Measurements from ENCODE around the gene EPSTI1.
"Not testable (repeated sequence)": the region's sequence is repeated elsewhere in the genome, so short reads cannot be mapped to it uniquely, and the experiment has no call there.

Gene EPSTI1

DNA sequence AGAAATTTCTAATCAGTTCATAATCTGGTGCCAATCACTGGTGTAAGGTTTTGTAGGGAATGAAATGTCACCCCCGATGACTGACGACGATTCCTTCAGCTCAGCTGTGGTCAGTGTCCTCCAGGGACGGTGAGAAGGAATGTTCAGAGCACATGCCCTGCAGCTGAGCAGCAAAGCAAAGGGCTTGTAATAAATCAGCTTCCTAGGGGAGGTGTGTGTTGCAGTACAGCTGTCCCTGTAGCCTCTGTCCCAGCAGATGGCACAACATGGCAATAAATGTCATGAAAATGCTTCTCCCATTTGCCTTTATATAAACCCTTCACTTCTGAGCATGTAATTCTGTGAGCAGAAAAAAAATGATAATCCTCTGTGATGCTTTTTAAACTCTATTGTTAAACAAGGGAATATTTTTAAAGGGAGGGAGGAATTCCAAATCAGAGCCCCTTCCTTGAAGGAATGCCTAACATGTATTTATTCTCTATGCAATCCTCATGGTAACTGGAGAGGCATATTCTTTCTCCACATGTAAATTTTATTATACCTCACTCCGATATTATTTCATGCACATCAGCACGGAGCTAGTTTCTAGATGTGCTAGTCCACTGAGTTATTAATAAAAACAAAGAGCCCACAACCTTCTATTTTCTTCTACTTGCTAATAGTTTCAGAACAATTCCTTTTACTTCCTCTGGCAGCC, 108.1 kb downstream of the EPSTI1 start:
- DNase-seq: peak; percentile 12

DNA sequence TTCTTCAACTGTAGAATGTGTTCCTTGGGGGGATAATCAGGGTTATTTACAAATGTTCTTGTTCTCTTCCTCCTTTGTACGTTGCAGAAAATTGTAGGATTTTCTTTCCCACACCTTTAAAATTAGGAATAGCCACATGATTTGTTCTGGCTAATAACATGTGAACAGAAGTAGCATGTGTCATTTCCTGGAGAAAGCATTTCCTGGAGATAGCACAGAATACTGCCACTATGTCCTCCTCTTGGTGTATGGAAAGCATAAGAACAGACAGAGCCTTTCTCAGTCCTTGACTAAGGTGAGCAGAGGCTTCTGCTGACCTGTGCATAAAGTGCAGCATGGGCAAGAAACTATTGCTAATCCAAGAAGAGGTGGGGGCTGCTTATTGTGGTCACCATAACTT, 108.9 kb downstream of the EPSTI1 start:
- no peak for DNase-seq

DNA sequence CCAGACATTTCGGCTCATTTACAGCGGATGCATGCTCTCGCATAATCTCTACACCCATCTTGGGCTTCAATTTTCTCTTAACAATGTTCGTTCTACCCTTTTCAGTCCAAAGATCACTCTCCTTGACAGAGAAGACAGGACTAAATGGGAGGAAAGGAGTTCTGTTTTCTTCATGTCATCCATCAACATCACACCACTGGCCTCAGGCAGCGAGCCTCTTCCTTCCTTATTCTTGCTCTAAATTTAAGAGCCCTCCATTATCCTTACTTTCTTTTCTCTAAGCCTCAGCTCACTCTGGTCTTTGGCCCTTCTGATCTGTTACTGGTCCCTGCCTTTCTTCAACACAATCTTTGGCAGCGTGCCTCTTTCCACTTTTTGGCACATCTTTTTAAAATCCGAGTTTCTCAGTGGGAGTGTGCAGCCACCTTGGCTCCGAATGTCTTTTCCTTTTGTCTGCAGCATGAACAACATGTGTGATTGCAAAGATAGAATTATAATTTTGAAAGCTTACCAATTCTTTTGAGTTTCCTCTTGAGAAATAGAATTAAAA, 111.9 kb downstream of the EPSTI1 start:
- DNase-seq: peak; percentile 16

DNA sequence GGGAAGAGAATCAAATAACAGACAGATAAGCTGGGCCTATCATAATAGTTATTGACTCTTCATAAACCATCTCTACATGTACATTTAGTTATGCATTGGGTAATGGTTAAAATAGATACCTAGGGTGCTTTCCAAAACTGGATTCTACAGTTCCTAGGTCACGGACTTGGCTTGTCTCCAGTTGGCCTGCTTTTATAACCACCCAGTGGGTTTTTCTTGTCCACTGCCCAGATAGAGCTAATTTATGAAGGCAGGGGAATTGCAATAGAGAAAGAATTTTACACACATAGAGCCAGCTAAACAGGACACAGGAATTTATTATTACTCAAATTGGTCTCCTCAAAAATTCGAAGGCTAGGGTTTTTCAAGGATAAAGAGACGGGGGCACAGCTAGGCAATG, 113.3 kb downstream of the EPSTI1 start:
- DNase-seq: no peak

DNA sequence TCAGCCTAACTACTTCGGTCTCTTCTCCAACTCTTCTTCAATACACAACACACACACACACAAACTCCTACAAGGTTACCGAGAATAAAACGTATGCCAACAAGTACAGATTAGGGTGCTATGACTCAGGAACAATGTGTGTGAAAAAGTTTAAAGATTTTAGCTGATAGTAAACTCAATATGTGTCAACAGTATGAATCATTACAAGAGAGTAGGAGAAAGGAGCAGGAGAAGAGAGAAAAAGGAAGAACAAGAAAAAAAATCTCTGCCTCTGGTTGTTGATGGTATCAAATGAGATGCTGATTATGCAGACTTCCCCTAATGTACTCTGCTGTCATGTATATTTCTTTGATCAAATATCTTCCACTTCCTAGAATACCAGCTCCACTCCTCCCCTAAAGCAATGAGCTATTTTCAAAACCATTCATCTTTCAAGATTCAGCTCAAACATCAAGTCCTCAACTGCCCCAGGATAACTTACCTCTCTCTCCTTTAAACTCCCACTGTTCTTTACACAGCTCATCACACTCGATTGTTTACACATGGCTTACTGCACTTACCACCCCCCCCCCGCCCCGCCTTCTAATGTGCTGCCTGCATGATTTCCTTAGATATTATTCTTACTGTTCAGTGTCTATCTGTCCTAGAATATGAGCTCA, 115.0 kb downstream of the EPSTI1 start:
- DNase-seq: no peak

DNA sequence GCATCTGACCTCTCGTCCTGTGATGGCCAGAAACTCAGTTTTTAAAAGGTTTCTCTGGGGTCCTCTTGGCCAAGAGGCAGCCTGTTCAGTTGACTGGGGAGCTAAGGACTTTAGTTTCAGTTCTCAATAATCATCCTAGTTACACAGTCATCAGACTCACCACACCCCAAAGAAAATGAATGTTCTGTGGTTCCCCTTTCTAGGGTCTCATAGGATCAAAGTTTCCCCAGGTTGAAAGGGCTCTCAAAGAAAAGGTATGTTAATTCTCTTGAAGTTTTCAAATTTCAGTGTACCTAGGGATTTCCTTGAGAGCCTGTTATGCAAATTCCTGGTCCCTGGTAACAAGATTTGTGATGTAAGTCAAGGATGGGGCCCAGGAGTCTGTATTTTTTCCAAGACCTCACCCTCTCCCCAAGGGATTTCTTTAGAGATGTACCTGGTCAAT, 115.7 kb downstream of the EPSTI1 start:
- DNase-seq: no peak

DNA sequence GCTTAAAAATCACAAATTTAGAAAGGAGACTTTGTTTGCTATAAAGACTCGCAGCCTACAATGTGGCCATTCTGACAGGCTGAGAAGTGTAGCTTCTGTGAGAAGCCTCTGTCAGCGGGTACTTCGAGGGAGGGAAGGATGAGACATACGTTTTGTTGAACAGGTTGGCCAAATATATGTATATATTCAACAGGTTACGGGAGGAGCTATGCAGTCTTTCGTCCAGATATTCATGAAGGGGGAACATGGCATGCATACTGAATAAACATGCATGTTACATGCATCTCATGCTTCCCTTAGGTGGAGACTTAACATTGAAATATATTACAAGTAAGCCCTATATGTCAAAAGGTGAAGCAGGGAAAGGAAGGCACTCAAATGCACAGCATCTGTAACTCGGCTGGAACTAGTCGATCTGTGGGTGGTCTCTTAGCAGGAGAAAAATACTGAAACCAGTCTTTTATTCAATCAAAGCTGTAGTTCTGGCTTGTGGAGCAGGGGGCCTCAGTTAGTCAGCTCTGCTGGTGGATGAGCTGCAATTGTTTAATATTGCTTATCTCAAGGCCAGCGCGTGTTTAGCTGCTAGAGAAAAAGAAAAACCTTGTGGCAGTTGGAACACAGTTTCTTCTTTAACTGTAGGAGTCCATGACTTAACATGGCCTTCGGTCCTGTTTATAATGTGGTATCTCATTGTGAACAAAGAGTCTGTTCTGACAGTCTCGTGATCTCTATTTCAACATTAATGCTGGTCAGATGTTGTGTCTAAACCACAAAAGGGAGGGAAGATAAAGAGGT, 116.4 kb downstream of the EPSTI1 start:
- DNase-seq: no peak

DNA sequence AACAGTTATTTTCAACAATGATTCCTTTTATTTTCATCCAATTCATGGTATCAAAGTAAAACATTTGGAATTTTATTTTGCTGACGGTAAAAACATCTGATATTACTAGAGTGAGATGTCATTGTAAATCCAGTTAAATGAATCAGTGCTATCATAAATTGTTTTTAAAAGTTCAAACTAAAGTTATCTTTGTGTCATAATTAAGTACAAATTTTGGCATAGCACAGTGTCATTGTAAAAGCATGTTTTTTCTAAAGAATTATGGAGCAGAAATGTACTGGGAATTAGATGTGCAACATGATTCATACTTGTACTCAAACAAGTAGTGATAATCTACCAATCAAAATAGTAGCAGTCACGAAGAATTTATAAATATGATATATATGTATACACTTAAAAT, 117.8 kb downstream of the EPSTI1 start:
- no peak for DNase-seq

DNA sequence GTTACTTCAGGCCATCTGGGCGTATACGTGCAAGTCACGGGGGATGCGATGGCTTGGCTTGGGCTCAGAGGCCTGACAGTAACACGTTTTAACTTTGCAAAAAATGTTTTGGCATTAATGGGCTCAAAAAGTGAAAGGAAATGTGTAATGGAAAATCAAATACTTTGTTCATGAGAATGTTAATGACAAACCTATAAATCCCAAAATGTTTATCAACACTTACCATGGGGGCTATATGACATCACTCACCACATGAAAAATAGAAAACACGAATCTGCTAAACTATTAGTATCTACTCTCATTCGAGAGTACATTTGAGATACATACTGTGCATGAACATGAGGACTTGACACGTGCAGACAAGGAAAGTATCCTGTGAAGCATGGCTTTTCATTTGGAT, 119.0 kb downstream of the EPSTI1 start:
- no peak for DNase-seq

DNA sequence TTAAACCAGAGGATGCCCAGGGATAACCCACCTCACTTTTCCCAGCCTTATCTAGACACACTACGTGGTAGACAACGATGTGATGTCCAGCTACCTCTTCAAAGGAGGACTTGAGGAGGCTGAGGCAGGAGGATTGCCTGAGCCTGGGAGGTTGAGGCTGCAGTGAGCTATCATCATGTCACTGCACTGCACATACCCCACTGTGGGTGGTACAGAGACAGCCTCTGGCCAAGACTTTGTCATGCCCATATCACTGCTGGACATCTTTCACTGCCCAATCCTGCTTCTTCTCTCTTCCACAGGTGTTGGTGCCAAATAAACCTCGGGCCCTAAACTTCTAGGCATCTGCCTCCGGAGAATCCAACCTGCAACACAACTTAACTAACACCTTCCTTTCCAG, 124.8 kb downstream of the EPSTI1 start:
- DNase-seq: no peak

DNA sequence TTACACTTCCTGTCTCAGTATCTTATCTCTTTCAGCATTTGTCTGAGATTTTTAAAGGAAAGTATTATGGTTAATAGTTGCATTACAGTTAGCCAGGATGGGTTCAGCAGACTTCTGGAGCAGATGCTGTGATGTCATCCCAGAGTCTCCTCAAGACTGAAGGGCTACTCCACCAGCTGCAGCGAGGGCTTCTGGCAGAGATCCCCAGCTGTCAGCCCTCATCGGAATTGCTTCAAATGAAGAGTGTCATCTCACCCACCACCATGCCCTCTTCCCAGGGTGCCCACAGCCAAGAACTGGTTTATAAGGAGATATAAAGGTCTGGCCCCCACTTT, 126.3 kb downstream of the EPSTI1 start:
- no peak for DNase-seq

DNA sequence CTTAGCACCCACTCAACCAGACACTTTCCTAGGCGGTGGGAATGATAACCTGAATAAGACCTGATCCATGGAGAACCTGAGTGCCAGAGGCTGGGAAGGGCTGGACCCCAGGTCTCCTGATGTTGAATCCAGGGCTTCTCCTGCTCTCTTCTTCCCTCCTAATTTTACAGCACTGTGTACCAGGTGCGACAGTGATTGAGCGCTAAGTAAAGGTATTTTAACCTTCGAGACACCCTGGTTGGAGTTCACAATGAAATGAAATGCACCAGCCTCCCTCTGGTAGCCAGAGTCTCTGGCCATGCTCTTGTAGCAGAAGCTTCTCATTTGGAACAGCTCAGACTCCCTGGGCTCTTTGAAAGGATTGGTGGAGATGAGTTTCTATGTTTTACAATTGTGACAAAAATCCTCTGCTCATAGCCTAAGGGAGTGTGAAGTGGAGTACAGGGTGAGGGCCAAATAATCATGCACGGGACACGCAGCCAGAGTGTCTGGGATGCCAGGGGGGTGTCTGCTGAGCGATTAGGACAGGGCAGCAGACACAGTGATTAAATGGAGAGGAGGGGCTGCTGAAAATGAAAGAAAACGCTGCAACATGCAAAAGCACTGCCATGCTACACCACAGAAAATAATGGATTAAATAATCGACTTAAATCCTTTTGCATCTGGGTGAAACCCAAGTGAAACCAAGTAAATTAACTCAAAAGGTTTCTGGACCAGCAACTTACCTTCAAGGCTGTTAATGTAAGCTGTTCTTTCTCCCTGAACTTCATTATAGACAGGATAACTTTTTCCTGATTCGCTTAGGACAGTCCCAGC, 126.9 kb downstream of the EPSTI1 start:
- no peak for DNase-seq

DNA sequence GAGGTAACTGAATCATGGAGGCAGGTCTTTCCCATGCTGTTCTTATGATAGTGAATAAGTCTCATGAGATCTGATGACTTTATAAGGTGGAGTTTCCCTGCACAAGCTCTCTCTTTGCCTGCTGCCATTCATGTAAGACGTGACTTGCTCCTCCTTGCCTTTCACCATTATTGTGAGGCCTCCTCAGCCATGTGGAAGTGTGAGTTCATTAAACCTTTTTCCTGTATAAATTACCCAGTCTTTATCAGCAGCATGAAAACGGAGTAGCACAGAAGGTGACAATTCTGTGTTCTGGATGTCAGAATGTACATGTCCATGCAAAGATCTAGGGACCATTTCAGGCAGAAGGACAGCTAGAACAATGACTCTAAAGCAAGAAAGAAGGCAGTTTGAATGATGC, 129.7 kb downstream of the EPSTI1 start:
- not testable (repeated sequence) for DNase-seq

DNA sequence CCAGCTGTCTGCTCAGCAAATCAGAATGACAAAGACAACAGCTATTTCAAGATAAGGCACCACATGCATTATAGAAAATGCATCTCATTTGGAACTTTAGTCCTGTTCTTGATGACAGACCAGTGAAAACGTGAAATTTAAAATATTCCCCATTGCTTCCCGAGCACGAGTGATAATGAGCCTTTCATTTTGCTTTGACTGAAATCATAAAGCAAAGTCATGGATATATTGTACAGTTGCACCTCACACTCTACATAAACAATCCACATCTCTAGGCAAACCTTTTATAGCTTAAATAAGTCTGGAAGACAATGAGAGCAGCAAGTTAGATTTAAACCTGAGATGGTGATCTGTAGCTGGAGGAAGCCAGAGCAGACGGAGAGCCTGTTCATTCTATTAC, 131.6 kb downstream of the EPSTI1 start:
- no peak for DNase-seq

DNA sequence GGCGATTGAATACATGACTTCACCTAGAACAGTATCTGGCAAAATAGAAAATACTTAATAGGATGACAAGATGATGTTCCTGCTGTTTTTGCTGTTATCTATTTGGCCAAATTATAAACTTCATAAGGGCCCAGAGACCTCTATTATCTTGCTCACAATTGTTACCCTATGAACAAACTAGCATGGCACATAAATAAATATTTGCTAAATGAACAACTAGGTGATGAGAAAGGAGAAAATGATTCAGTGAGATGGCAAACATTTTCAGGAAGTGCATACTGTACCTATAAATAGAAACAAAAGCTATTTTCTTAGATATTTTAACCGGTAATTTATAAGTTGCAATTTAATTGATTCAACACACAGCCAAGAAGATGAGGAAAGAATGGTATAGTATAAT, 132.3 kb downstream of the EPSTI1 start:
- no peak for DNase-seq

DNA sequence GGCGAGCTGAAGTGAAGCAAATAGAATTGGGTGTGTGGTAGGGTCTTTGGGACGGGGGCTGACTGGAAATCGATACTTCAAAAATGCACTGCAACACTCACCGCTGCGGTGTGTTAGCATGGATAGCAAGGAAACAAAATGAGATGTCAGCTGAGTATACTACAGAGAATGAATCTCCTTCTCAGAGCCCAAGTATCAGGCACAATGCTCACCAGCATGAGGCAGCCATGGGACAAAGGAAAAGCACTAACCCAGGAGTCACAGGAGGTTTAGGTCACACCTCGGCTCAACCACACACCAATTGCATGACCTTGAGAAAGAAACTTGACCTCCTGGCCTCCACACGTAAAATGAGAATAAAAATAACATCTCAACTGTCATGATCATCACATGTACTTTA, 136.6 kb downstream of the EPSTI1 start:
- DNase-seq: no peak

DNA sequence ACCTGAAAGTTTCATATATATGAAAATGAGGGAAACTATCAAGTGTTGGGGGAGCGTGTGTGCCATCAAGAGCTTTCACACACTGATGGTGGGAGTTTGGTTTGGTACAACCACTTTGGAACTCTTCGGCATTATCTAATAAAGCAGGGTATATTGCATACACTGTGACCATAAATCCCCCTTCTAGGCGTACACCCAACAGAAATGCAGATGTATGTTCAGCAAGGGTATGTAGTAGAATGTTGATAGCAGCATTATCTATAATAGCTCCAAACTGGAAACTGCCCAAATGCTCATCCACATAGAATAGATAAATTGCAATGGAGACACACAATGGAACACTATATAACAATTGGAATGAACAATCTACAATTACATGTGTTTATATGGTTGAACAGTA, 139.9 kb downstream of the EPSTI1 start:
- no peak for DNase-seq

DNA sequence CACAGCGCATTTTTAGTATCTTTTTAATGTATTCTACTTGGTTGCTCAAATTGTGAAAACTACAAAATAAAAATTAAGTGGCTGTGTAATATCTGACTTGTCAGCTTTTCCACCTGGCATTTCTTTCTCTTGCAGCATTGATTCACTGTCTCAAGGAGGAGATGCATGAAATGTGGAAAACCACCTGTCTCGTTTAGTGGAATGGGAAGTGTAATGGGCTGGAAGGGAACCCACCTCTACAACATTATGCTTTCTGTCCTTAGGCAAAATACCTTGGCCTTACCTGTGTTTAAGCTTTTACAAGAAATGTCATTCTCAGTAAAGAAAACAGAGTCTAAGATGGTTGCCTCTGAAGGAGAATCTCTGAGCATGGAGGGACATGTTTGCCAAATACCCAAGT, 142.8 kb downstream of the EPSTI1 start:
- DNase-seq: no peak

DNA sequence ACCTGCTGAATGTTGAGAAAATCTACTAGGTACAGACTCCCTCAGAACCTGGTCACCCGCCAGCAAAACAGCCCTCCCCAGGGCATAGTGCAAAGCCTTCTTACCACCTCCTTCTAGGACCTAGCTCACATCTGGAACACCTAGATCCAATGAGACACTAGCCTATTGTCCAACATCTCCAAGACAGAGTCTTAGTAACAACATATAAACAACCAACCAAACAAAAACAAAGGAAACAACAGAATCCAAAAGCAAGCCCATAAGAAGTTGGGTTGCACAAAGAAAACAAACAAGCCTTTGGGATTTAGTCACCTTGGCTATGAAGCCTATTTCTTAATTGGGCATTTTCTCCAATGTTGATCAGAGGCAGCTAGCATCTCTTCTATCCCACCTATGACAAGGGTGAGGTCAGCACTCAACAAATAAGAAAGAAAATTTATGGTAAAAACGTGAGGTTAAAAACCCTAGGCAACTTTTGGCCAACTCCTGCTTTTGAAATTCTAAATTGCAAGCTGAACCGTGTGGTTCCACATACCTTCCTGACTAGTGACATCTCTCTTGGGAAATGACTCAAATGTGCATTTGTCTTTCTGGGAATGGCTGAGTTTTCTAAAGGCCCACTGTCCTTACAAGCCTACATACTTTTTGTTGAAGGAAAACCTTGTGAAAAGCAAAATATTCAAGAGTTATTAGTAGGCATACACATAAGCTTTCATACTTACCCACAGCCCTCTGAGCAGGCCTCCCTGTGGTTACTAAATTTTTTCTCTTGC, 144.0 kb downstream of the EPSTI1 start:
- no peak for DNase-seq

DNA sequence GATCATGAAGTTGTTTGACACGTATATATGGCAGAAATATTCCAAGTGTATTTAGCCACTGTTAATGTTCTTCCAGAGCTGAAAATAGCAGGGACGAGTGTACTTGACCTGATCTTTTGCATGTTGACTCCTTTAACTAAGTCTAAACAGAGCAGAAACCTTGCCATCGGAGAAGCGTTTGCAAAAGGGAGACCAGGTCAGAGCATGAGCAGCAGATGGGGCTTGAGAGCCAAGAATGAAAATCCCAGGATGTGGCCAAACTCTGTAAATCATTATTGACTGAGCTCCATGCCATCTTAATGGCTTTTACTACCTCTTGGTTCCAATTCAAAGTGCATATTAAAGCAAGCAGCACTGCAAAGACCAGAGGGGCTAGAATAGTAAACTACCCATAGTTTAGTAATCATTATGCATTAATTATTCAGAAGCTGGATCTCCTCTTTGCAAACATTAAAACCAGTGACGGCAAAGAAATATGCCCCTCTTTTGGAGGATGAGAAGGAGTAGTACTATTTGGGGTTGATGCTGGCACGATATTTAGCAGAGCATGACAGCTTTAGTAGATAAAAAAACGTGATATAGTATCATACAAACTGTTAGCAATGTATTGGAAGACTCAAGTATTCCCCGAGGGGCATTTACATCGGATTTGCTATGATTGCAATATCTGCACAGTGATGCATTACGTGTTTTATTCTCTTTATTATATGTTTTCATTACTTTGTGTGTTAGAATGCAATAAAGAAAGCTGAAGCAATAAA, 154.9 kb downstream of the EPSTI1 start:
- peak; percentile 68 for DNase-seq

Data from NCI-H446 treated with DMSO at 0.1 percent for 48 hours (cell line).